SK-N-SH treated with all-trans-retinoic acid at 6 μM for 48 hours (cell line): ENCODE data around the gene GLRX3.

ENCODE experiments used
- OSR1 ChIP-seq: fragments of 250-450 bp; sonication (Bioruptor Pico); IDR thresholded peaks from 2 replicates; pipeline ENCODE4 v1.8.0; 2022; ENCODE audit warnings: moderate library complexity, mild to moderate bottlenecking, inconsistent platforms
- RARB ChIP-seq: fragments of 250-450 bp; sonication (Bioruptor Pico); IDR thresholded peaks from 2 replicates; pipeline ENCODE4 v1.8.0; 2021; ENCODE audit warnings: mild to moderate bottlenecking, moderate library complexity
- TF ChIP-seq, protein P1 (sequence below): fragments of 250-450 bp; sonication (Bioruptor Pico); IDR thresholded peaks from 2 replicates; pipeline ENCODE4 v1.8.0; 2020; ENCODE audit warnings: mild to moderate bottlenecking, moderate library complexity, borderline replicate concordance

DNA sequence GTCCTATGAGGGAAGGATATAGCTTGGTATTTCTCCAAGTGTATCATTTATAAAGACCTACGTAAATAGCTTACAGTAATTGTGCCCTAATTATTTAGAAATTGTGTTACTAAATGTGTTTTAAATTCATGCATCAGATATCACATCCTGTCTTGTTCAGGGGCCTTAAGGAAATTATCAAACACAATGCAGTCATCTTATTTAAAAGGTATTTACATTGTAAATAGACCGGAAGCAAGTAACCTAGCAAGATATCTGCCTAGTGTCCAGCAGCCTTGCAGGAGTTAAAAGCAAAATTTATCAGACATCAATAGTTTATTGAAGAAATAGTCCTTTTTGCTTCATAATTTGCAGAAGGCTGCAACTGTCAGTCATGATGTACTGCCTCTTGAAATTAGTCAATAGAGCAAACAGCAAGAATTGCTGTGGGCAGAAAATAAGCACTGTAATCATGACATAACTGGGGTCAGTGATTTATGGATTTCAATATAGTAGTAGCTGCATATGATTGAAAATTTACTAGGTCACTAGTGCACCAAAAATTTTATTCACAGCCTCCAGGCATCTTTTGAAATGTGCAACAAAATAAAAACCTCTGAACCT is 23.1 kb downstream of the GLRX3 start:
- TF ChIP-seq OSR1 (CRISPR knock-in tag) (no peak), RARB (CRISPR knock-in tag) (no peak)
- TF ChIP-seq, protein P1, sequence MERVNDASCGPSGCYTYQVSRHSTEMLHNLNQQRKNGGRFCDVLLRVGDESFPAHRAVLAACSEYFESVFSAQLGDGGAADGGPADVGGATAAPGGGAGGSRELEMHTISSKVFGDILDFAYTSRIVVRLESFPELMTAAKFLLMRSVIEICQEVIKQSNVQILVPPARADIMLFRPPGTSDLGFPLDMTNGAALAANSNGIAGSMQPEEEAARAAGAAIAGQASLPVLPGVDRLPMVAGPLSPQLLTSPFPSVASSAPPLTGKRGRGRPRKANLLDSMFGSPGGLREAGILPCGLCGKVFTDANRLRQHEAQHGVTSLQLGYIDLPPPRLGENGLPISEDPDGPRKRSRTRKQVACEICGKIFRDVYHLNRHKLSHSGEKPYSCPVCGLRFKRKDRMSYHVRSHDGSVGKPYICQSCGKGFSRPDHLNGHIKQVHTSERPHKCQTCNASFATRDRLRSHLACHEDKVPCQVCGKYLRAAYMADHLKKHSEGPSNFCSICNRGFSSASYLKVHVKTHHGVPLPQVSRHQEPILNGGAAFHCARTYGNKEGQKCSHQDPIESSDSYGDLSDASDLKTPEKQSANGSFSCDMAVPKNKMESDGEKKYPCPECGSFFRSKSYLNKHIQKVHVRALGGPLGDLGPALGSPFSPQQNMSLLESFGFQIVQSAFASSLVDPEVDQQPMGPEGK (CRISPR knock-in tag), result no peak
